CD14-positive monocyte (primary cell): ENCODE data around the gene PPM1D. TPM values are rescaled to one million over a fixed set of nuclear protein-coding genes. Genes with fewer than 3 reads are reported as not detected.

ENCODE experiments used
- DNase-seq, 3 donors: peaks; one replicate each; pipeline ENCODE4 v3.0.0-alpha.2; 2011 to 2022
- H2AFZ ChIP-seq: 2 replicates; pipeline ENCODE4 v1.6.0; 2012; ENCODE audit warnings: mild to moderate bottlenecking, low read depth, low read length, inconsistent platforms; ENCODE audit not compliant: insufficient read depth, poor library complexity, severe bottlenecking
- H3K27ac ChIP-seq, 2 donors: 1 replicate in 1 of 2; 2 replicates in 1 of 2; pipeline ENCODE4 v1.5.1; 2012 to 2013; ENCODE audit warnings: low read length in 2 of 2, control low read depth in 1 of 2, inconsistent platforms in 1 of 2, low read depth in 1 of 2, mild to moderate bottlenecking in 1 of 2
- H3K27me3 ChIP-seq, 2 donors: one replicate each; pipeline versions ENCODE4 v1.6.0 to v1.6.1; 2011 to 2013; ENCODE audit warnings: low read length in 2 of 2; ENCODE audit not compliant: control insufficient read depth in 2 of 2, insufficient read depth in 2 of 2
- H3K36me3 ChIP-seq, 2 donors: replicated peaks in 1 of 2; 1 replicate in 1 of 2; 2 replicates in 1 of 2; pipeline versions ENCODE4 v1.5.1 to v1.6.1; 2012 to 2013; ENCODE audit warnings: low read length in 2 of 2, control low read depth in 1 of 2, inconsistent platforms in 1 of 2, mild to moderate bottlenecking in 1 of 2; ENCODE audit not compliant: insufficient read depth in 2 of 2, control insufficient read depth in 1 of 2
- H3K4me1 ChIP-seq, 2 donors: 1 replicate in 1 of 2; 2 replicates in 1 of 2; pipeline versions ENCODE4 v1.5.1 to v1.6.1; 2012 to 2013; ENCODE audit warnings: low read length in 2 of 2, control low read depth in 1 of 2, inconsistent platforms in 1 of 2, mild to moderate bottlenecking in 1 of 2, moderate library complexity in 1 of 2; ENCODE audit not compliant: insufficient read depth in 2 of 2, control insufficient read depth in 1 of 2
- H3K4me2 ChIP-seq: replicated peaks from 2 replicates; pipeline ENCODE3; 2012; ENCODE audit warnings: low read length, moderate library complexity, mild to moderate bottlenecking; ENCODE audit not compliant: poor library complexity, severe bottlenecking; ENCODE audit errors: extremely low read depth
- H3K4me3 ChIP-seq, 3 experiments: fragments of 200-600 bp in 1 of 3; sonication (generic) in 1 of 3; replicated peaks in 1 of 3; 1 replicate in 2 of 3; 2 replicates in 1 of 3; pipeline ENCODE4 v1.5.1; 2011 to 2013; ENCODE audit warnings: low read length in 3 of 3, mild to moderate bottlenecking in 3 of 3, control low read depth in 2 of 3, low read depth in 2 of 3, inconsistent platforms in 1 of 3, moderate library complexity in 1 of 3
- H3K79me2 ChIP-seq: 2 replicates; pipeline ENCODE4 v1.6.0; 2012; ENCODE audit warnings: mild to moderate bottlenecking, control low read depth, inconsistent platforms, low read length, moderate library complexity; ENCODE audit not compliant: insufficient read depth
- H3K9ac ChIP-seq: 2 replicates; pipeline ENCODE4 v1.6.0; 2017; ENCODE audit warnings: low read length, mild to moderate bottlenecking; ENCODE audit not compliant: insufficient read depth, poor library complexity, severe bottlenecking
- H3K9me3 ChIP-seq, 2 donors: replicated peaks in 1 of 2; 1 replicate in 1 of 2; 2 replicates in 1 of 2; pipeline versions ENCODE4 v1.5.1 to v1.6.1; 2012 to 2013; ENCODE audit warnings: low read length in 2 of 2, control low read depth in 1 of 2; ENCODE audit not compliant: control insufficient read depth in 1 of 2, insufficient read depth in 1 of 2
- H4K20me1 ChIP-seq: 2 replicates; pipeline ENCODE4 v1.6.0; 2012; ENCODE audit warnings: mild to moderate bottlenecking, low read length, control low read depth, moderate library complexity; ENCODE audit not compliant: insufficient read depth
- H3K27ac Mint-ChIP-seq, 7 donors: one replicate each; pipeline ENCODE4 v1.8.0; 2020; ENCODE audit warnings: mild to moderate bottlenecking in 7 of 7, mixed read lengths in 7 of 7, moderate library complexity in 6 of 7, inconsistent platforms in 2 of 7
- H3K27me3 Mint-ChIP-seq, 3 donors: one replicate each; pipeline ENCODE4 v1.8.0; 2021 to 2022; ENCODE audit warnings: low read depth in 3 of 3, mild to moderate bottlenecking in 3 of 3, mixed read lengths in 3 of 3, moderate library complexity in 3 of 3, inconsistent platforms in 1 of 3
- H3K36me3 Mint-ChIP-seq, 2 donors: one replicate each; pipeline ENCODE4 v1.8.0; 2020; ENCODE audit warnings: mixed read lengths in 2 of 2, inconsistent platforms in 1 of 2, mild to moderate bottlenecking in 1 of 2
- H3K4me1 Mint-ChIP-seq: one replicate; pipeline ENCODE4 v1.8.0; 2020; ENCODE audit warnings: mild to moderate bottlenecking, mixed read lengths
- H3K4me3 Mint-ChIP-seq, 2 donors: one replicate each; pipeline ENCODE4 v1.8.0; 2020; ENCODE audit warnings: mild to moderate bottlenecking in 2 of 2, mixed read lengths in 2 of 2, moderate library complexity in 1 of 2
- H3K9me3 Mint-ChIP-seq, 7 donors: one replicate each; pipeline ENCODE4 v1.8.0; 2020 to 2022; ENCODE audit warnings: mixed read lengths in 7 of 7, mild to moderate bottlenecking in 6 of 7, moderate library complexity in 6 of 7, inconsistent platforms in 2 of 7
- WGBS: methylation state at CpG from one replicate; pipeline ENCODE4 v1.1.5; 2013; ENCODE audit warnings: missing lambda C conversion rate; ENCODE audit not compliant: insufficient coverage; 5-methylcytosine and 5-hydroxymethylcytosine counted together
- intact Hi-C, 2 donors: fragments of 100-400 bp; cut with micrococcal nuclease; formaldehyde crosslinking; loops; one replicate each; pipeline versions ENCODE4 v1.15.0 to v1.15.1; 2023
- polyA plus RNA-seq, 3 donors: library from polyadenylated mRNA; depleted of rRNA in 1 of 3; unstranded in 2 of 3; stranded (reverse) in 1 of 3; fragments of 300-500 nt in 2 of 3; fragments of >200 nt in 1 of 3; fragmentation: Illumina TruSeq in 2 of 3; gene quantifications; 1 replicate in 2 of 3; 2 replicates in 1 of 3; pipeline ENCODE4 v1.2.3, GENCODE V29; 2012 to 2021
- TF ChIP-seq, protein P1 (sequence below): fragments of 200-600 bp; IDR thresholded peaks from one replicate; pipeline ENCODE4 v1.8.0; 2022; ENCODE audit warnings: antibody characterized with exemption, mild to moderate bottlenecking

The PPM1D gene
- polyA plus RNA-seq, 3 donors = 4.7 to 7.3 (median 7.2) TPM

GRCh38 chr17:60565233-60565632, 34.8 kb upstream of the PPM1D start:
- no peaks in the 10 kb centered on the region for H3K4me1 ChIP-seq
- no peak overlapping the region for H3K27ac ChIP-seq
- Mint-ChIP-seq H3K4me1 (no peaks in the 10 kb centered on the region), H3K27me3 (peaks cover 0 to 3% (median 3%) of the 10 kb centered on the region in 3 donors), H3K36me3 (no peaks in the 10 kb centered on the region), H3K27ac (no peak overlapping the region), H3K4me3 (no peak overlapping the region), H3K9me3 (no peaks in the 10 kb centered on the region)
- no peak overlapping the region for H3K4me3 ChIP-seq
- H2AFZ ChIP-seq = no peak overlapping the region
- H3K36me3 ChIP-seq = no peaks in the 10 kb centered on the region
- no peaks in the 10 kb centered on the region for H3K79me2 ChIP-seq
- H3K9me3 ChIP-seq = no peaks in the 10 kb centered on the region
- no peak for DNase-seq
- no peak overlapping the region for H3K4me2 ChIP-seq
- H4K20me1 ChIP-seq = no peaks in the 10 kb centered on the region
- 89% methylated on average over 4 of the region's 6 CpGs for WGBS
- TF ChIP-seq, protein P1, sequence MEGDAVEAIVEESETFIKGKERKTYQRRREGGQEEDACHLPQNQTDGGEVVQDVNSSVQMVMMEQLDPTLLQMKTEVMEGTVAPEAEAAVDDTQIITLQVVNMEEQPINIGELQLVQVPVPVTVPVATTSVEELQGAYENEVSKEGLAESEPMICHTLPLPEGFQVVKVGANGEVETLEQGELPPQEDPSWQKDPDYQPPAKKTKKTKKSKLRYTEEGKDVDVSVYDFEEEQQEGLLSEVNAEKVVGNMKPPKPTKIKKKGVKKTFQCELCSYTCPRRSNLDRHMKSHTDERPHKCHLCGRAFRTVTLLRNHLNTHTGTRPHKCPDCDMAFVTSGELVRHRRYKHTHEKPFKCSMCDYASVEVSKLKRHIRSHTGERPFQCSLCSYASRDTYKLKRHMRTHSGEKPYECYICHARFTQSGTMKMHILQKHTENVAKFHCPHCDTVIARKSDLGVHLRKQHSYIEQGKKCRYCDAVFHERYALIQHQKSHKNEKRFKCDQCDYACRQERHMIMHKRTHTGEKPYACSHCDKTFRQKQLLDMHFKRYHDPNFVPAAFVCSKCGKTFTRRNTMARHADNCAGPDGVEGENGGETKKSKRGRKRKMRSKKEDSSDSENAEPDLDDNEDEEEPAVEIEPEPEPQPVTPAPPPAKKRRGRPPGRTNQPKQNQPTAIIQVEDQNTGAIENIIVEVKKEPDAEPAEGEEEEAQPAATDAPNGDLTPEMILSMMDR = no peak
- intact Hi-C loops = no loop called here
- H3K9ac ChIP-seq = no peak overlapping the region
- H3K27me3 ChIP-seq = no peaks in the 10 kb centered on the region

DNA sequence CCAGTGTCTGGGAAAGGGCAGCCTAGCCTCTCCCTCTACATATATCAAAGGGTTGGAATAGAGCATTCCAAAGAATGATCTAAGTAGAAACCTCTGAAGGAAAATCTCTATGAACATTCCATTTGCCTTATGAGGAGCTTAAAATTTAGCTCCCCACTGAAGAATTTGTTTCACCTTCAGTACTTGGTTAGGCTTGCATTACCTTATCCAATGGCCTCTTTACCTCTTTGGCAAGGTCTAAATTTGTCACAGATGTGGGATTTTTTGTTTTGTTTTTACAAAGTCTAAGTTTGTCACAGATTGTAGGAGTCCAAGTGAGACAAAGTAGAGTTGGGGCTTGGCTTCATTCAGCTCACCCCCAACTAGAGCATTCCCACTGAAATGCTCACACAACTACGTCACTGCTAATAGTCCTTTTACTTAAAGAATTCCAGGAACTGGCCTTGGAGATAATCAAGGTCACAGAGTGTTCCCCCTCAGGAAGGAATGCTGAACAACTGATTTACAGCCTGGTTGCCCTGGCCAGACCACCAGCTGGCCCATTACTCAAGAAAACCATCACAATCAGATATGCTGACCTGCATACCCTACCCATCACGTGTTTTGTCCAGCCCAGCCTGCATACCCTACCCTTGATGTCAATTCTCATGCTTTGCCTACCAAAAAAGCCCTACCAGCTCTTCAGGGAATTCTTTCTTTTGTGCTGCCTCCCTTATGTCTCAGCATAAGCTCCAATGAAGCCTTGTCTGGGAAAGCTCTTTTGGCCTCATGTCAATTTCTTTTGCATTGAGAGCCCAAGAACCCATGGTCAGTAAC, 26.5 kb upstream of the PPM1D start:
- Histone ChIP-seq H3K27ac (no peak overlapping the region), H4K20me1 (no peaks in the 10 kb centered on the region), H3K79me2 (no peaks in the 10 kb centered on the region), H3K27me3 (no peaks in the 10 kb centered on the region), H3K4me3 (no peak overlapping the region), H2AFZ (no peak overlapping the region), H3K4me2 (no peak overlapping the region), H3K9me3 (no peaks in the 10 kb centered on the region), H3K9ac (no peak overlapping the region), H3K36me3 (no peaks in the 10 kb centered on the region), H3K4me1 (peaks cover 29 to 35% of the 10 kb centered on the region in 2 donors)
- DNase-seq = no peak
- TF ChIP-seq, protein P1 = no peak
- H3K4me3 Mint-ChIP-seq = no peak overlapping the region
- no peaks in the 10 kb centered on the region for H3K9me3 Mint-ChIP-seq
- peaks cover 32% of the 10 kb centered on the region for H3K4me1 Mint-ChIP-seq
- WGBS = 93% methylated on average over 1 of the region's 2 CpGs
- no peaks in the 10 kb centered on the region for H3K36me3 Mint-ChIP-seq
- no peak overlapping the region for H3K27ac Mint-ChIP-seq
- intact Hi-C loops = no loop called here
- peaks cover 0 to 4% (median 0%) of the 10 kb centered on the region in 3 donors for H3K27me3 Mint-ChIP-seq
